SH-SY5Y (cell line): ENCODE data around the gene BAZ1A.

Source experiments
- GATA2 ChIP-seq: IDR thresholded peaks from 2 replicates; pipeline ENCODE4 v1.6.1; 2011; ENCODE audit warnings: mild to moderate bottlenecking, low read depth, low read length
- GATA3 ChIP-seq: IDR thresholded peaks from 2 replicates; pipeline ENCODE4 v1.6.1; 2011; ENCODE audit warnings: low read depth, mild to moderate bottlenecking, low read length, moderate library complexity

DNA sequence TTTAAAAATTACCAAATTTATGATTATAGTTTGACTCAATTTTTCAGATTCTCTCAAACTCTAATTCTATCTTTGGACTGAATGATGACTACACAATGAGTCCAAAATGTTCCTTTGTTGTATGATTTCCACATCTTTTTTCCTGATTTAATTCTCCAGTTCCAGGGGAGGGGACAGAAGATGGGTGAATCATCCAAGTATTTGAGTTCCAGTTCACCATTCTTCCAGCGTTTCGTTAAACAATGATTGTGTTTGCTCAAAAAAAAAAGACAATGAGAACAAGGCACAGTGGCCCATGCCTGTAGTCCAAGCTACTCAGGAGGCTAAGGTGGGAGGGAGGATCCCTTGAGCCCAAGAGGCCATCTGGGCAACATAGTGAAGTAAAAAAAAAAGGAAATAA is 23.8 kb downstream of the BAZ1A start:
- TF ChIP-seq GATA2 (no peak), GATA3 (no peak)
